Placental epithelial cell (primary cell): ENCODE data around the gene GCK. TPM values are rescaled to one million over a fixed set of nuclear protein-coding genes. Genes with fewer than 3 reads are reported as not detected.

ENCODE experiments used
- small RNA-seq: library from RNA; depleted of rRNA; stranded (forward); fragments of <200 nt; gene quantifications from one replicate; pipeline ENCODE3, GENCODE V24; 2012
- total RNA-seq: library from RNA; depleted of rRNA; stranded (reverse); fragments of >200 nt; gene quantifications from 2 replicates; pipeline ENCODE4 v1.2.3, GENCODE V29; 2012

GCK gene
- total RNA-seq, result under 0.01 and 0.33 TPM in 2 replicates

DNA sequence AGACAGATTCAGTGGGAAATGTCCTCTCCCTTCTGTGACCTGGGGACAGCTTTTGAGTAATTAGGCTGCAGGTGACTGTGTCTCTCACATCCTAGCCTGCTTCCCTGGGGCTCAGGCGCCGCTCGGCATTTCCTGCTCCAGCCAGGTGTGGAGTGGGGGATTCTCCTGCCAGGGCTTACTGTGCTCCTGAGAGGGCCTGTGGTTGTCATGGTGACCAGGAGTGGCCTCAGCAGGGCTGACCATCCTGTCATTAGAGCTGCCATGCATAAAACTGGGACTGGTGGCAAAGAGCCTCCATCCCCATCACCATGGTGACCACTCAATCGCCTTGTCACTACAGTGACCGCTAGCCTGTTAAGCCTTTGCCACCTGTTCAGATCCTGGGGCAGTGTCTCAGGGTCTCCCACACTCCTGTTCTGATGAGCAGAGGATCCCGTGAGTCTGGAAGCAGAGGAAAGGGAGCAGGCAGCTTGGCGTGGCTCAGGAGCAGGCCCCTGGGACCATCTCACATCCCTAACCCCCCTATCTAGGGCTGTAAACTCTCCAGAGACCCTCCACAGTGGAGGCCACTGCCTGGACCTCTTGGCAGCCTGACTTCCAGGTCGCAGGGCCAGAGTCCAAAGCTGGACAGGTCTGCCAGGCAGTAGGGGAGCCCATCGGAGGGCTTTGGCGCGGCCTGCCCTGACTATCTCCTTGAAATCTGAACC, at the start of gene GCK:
Gene GCK (minus strand): TSS at position 154 of the 707 bp plus-strand sequence. CDS start 486 bp downstream, outside the sequence.

GRCh38 chr7:44200699-44201461, 11.6 kb upstream of the GCK start, which contains the start of gene YKT6:
YKT6 (plus strand) TSS chr7:44200978; CDS start chr7:44201136, 158 bp downstream.

GRCh38 chr7:44141221-44141850, 47.9 kb downstream of the GCK start, which contains the start of gene MYL7:
MYL7 (minus strand) TSS chr7:44141332; CDS start chr7:44141305, 27 bp downstream.

DNA sequence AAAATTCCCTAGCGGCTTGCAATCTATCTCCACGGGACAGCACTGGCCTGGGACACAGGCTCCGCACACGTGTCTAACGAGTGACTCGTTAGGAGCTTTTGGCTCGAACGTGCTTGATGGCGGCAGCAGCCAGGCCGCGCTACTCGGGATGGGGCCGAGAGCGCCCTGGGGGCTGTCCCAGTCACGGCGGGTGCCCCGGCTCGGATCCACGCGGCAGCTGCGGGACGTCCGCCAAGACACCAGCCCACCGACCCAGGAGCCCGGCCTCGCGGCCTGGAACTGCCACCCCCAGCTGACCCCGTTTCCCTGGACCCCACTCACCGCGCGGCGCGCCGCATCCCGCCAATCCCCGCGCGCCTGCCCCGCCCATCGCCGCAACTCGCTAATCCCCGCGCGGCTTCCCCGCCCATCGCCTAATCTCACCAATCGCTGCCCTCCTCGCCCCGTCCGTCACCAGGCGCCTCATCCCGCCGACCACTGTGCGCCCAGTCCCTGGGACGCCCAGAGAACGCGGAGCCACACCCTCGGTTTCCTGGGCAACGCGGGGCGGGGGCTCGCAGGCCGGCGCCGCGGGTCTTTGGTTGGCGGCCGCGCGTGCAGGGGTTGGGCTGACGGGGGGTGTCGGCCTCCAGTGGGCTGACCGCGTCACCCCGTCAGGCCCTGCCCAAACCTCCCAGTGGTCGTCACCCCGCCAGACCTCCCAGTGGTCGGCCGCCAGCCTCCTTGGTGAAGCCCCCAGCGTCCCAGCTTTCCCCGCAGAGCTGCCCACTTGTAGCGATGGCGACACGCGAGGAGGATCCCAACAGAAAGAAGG, 65.8 kb downstream of the GCK start, which contains the start of gene POLD2:
Gene POLD2 (minus strand): TSS at position 359 of the 814 bp plus-strand sequence. CDS start 1,495 bp downstream, outside the sequence.

GRCh38 chr7:44103923-44104859, 85.0 kb downstream of the GCK start, which contains the start of gene AEBP1:
AEBP1 (plus strand) TSS chr7:44104345; CDS start chr7:44104666, 321 bp downstream.

Small RNAs within 50 kb of the gene (small RNA-seq; reads per million reads assigned to genes)
- not detected for gene RNA5SP230

Other genes with a start within 250 kb of the GCK start
- not detected in 2 replicates for gene SPDYE1, start 191.5 kb downstream of the GCK start, total RNA-seq
- 68.7 and 125 TPM in 2 replicates for gene DBNL, start 144.7 kb downstream of the GCK start, total RNA-seq
- gene PGAM2, start 123.9 kb downstream of the GCK start, total RNA-seq, result not detected in 2 replicates
- 20.0 and 25.1 TPM in 2 replicates for gene POLM, start 106.9 kb downstream of the GCK start, total RNA-seq
- gene AEBP1, start 85.1 kb downstream of the GCK start, total RNA-seq, result 1.4 and 5.5 TPM in 2 replicates
- gene POLD2, start 65.9 kb downstream of the GCK start, total RNA-seq, result 51.4 and 161 TPM in 2 replicates
- 3.6 TPM in 1 of 2 replicates, not detected in the other for gene MYL7, start 48.1 kb downstream of the GCK start, total RNA-seq
- gene YKT6, start 11.5 kb upstream of the GCK start, total RNA-seq, result 55.7 and 119 TPM in 2 replicates
- not detected in 2 replicates for gene CAMK2B, start 136.2 kb upstream of the GCK start, total RNA-seq